ENCODE results near the gene ACTRT2.

The ACTRT2 gene

DNA sequence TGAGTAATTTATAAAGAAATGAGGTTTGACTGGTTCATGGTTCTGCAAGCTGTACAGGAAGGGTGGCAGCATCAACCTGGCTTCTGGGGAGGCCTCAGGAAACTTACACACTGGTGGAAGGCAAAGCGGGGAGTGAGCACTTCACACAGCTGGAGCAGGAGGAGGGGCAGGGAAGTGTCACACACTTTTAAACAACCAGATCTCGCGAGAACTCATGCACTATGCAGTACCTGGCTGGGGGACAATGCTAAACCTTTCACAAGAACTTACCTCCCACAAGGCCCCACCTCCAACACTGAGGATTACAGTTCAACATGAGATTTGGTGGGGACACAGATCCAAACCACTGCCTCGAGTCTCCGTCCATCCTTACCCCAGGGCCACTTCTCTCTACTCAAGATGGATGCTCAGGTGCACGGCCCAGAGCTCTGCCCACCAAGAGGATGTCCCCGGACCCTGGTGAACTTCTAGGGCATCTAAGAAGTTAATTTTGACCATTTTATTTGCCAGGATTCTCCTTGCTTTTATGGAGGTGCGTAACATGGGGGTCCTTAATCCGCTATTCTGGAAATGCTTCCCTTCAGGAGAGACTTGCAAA, 22.7 kb upstream of the ACTRT2 start:
- Histone ChIP-seq H3K4me1 (ENCODE audit: low read depth, poor library complexity, severe bottlenecking) (no peaks in the 10 kb centered on the region), H3K36me3 (ENCODE audit: insufficient read depth) (no peaks in the 10 kb centered on the region), H4K20me1 (ENCODE audit: insufficient read depth) (no peaks in the 10 kb centered on the region), H3K4me3 (IDR thresholded peaks at IDR 0.05; ENCODE audit: insufficient read depth, low read depth, low read length) (no peak overlapping the region), H3K79me2 (ENCODE audit: insufficient read depth, low read depth) (no peaks in the 10 kb centered on the region), H3K4me2 (no peak overlapping the region), H2AFZ (ENCODE audit: low read depth) (no peak overlapping the region), H3K27ac (no peak overlapping the region), H3K9ac (no peak overlapping the region), H3K27me3 (ENCODE audit: insufficient read depth, low read depth) (peaks cover 11% of the 10 kb centered on the region)
- TF ChIP-seq, protein P1, sequence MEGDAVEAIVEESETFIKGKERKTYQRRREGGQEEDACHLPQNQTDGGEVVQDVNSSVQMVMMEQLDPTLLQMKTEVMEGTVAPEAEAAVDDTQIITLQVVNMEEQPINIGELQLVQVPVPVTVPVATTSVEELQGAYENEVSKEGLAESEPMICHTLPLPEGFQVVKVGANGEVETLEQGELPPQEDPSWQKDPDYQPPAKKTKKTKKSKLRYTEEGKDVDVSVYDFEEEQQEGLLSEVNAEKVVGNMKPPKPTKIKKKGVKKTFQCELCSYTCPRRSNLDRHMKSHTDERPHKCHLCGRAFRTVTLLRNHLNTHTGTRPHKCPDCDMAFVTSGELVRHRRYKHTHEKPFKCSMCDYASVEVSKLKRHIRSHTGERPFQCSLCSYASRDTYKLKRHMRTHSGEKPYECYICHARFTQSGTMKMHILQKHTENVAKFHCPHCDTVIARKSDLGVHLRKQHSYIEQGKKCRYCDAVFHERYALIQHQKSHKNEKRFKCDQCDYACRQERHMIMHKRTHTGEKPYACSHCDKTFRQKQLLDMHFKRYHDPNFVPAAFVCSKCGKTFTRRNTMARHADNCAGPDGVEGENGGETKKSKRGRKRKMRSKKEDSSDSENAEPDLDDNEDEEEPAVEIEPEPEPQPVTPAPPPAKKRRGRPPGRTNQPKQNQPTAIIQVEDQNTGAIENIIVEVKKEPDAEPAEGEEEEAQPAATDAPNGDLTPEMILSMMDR (conservative IDR thresholded peaks at IDR 0.05; ENCODE audit: low read depth, low read length), result no peak

DNA sequence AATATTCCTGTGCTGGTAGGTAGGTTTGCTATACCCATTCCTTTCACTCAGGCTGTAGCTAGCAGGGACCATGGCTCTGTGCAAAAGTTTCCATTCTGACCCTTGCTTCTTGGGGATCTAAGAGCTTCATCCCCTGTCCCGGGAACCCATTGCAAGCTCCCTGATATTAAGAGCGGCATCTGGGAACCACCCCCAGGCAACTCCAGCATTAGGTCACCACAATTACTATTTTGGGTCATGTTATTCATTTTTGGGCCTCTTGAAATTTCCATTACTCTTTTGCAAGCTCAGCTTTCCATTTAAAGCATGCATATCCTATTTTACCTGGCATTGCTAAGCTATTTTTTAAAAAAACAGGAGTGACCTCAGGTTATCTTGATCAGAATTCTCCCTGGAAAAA, 22.1 kb upstream of the ACTRT2 start:
- Histone ChIP-seq H3K79me2 (ENCODE audit: insufficient read depth, low read depth) (no peaks in the 10 kb centered on the region), H3K27me3 (ENCODE audit: insufficient read depth, low read depth) (peaks cover 11% of the 10 kb centered on the region), H3K4me2 (no peak overlapping the region), H4K20me1 (ENCODE audit: insufficient read depth) (no peaks in the 10 kb centered on the region), H3K4me3 (IDR thresholded peaks at IDR 0.05; ENCODE audit: insufficient read depth, low read depth, low read length) (no peak overlapping the region), H3K36me3 (ENCODE audit: insufficient read depth) (no peaks in the 10 kb centered on the region), H3K4me1 (ENCODE audit: low read depth, poor library complexity, severe bottlenecking) (no peaks in the 10 kb centered on the region), H3K27ac (no peak overlapping the region), H3K9ac (no peak overlapping the region), H2AFZ (ENCODE audit: low read depth) (no peak overlapping the region)
- TF ChIP-seq, protein P1 (conservative IDR thresholded peaks at IDR 0.05; ENCODE audit: low read depth, low read length), result no peak

DNA sequence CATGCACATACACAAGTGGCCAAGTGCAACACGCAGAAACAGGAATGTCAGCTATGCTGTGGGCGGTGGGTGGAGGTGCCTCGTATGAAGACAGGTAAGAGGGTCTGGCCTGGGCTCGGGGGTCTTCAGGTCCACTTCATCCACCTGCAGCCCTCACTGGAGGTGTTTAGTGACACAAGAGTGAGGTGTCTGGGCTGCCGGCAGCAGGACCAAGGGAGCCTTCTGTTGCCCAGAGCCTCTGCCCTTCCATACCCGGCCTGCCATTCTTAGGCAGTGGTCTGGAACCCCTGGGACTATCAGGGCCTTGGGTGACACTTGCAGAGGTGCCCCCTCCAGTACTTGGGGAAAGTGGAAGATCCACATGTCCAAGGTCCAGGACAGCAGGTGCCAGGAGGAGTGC, 21.7 kb upstream of the ACTRT2 start:
- H4K20me1 ChIP-seq (ENCODE audit: insufficient read depth), result no peaks in the 10 kb centered on the region
- H3K36me3 ChIP-seq (ENCODE audit: insufficient read depth), result no peaks in the 10 kb centered on the region
- H3K4me3 ChIP-seq (IDR thresholded peaks at IDR 0.05; ENCODE audit: insufficient read depth, low read depth, low read length), result no peak overlapping the region
- no peaks in the 10 kb centered on the region for H3K4me1 ChIP-seq (ENCODE audit: low read depth, poor library complexity, severe bottlenecking)
- H3K9ac ChIP-seq, result no peak overlapping the region
- H3K4me2 ChIP-seq, result no peak overlapping the region
- H3K79me2 ChIP-seq (ENCODE audit: insufficient read depth, low read depth), result no peaks in the 10 kb centered on the region
- H2AFZ ChIP-seq (ENCODE audit: low read depth), result no peak overlapping the region
- TF ChIP-seq, protein P1 (conservative IDR thresholded peaks at IDR 0.05; ENCODE audit: low read depth, low read length), result no peak
- H3K27ac ChIP-seq, result no peak overlapping the region
- peaks cover 11% of the 10 kb centered on the region for H3K27me3 ChIP-seq (ENCODE audit: insufficient read depth, low read depth)

DNA sequence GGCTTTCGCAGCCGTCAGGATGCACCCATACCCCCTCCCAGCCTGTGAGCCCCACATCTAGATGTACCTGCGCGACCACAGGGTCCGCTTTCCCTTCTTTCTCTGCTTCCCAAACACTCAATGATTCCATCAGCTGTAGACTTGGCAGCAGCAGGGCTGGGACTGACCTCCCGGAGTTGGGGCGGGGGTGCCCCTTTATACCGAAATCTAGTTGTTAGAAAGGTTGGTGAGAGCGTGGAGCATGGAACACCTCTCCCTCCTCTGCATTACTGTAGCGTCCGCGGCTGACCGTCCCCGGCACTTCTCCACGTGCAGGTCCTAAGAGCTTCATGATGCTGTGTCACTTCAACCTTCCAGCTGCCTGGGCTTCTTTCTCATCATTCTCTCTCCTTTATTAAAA, 21.1 kb upstream of the ACTRT2 start:
- H3K4me3 ChIP-seq (IDR thresholded peaks at IDR 0.05; ENCODE audit: insufficient read depth, low read depth, low read length), result no peak overlapping the region
- peaks cover 11% of the 10 kb centered on the region for H3K27me3 ChIP-seq (ENCODE audit: insufficient read depth, low read depth)
- H3K36me3 ChIP-seq (ENCODE audit: insufficient read depth), result no peaks in the 10 kb centered on the region
- TF ChIP-seq, protein P1 (conservative IDR thresholded peaks at IDR 0.05; ENCODE audit: low read depth, low read length), result no peak
- no peak overlapping the region for H3K27ac ChIP-seq
- H3K4me1 ChIP-seq (ENCODE audit: low read depth, poor library complexity, severe bottlenecking), result no peaks in the 10 kb centered on the region
- no peak overlapping the region for H2AFZ ChIP-seq (ENCODE audit: low read depth)
- no peaks in the 10 kb centered on the region for H4K20me1 ChIP-seq (ENCODE audit: insufficient read depth)
- H3K79me2 ChIP-seq (ENCODE audit: insufficient read depth, low read depth), result no peaks in the 10 kb centered on the region
- H3K4me2 ChIP-seq, result no peak overlapping the region
- H3K9ac ChIP-seq, result no peak overlapping the region

Data from KMS-11 (cell line).